Cardiac fibroblast (primary cell): ENCODE measurements around the gene GJB4.
"Not testable (repeated sequence)": the region's sequence is repeated elsewhere in the genome, so short reads cannot be mapped to it uniquely, and the experiment has no call there.

Experiments used
- DNase-seq, 2 donors: peaks; one replicate each; pipeline versions ENCODE4 v3.0.0 to v3.0.0-alpha.2; 2010; ENCODE audit warnings: low read depth in 2 of 2
- H3K4me3 ChIP-seq, 2 donors: replicated peaks in 1 of 2; 1 replicate in 1 of 2; 2 replicates in 1 of 2; pipeline ENCODE4 v1.5.1; 2011; ENCODE audit warnings: low read depth in 2 of 2, low read length in 2 of 2, mild to moderate bottlenecking in 2 of 2, moderate library complexity in 1 of 2
- CTCF ChIP-seq: IDR thresholded peaks from one replicate; pipeline ENCODE4 v1.5.1; 2011; ENCODE audit warnings: low read depth, mild to moderate bottlenecking, low read length, inconsistent platforms

The GJB4 gene

GRCh38 chr1:34715139-34715538, 44.4 kb upstream of the GJB4 start:
- H3K4me3 ChIP-seq: no peak overlapping the region
- no peak for TF ChIP-seq CTCF
- DNase-seq: no peak

DNA sequence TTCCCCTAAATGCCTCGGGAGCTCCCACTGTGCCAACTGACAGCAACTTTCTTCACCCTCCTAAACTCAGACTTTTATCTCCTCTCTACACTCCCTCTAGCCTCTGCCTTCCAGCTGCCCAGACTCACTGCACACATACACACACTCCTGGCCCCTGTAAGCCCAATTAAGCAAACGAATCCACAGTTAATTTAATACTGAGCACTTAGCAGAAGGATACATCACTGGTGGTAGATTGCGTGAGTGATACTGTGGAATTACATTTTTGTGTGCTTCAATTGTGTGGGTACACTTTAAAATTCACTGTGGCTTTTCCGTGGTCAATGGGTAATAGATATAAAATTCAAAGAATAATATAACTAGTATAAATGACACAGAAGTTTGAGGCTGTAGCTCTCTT, 38.3 kb upstream of the GJB4 start:
- no peak for DNase-seq
- no peak for TF ChIP-seq CTCF
- H3K4me3 ChIP-seq: no peak overlapping the region

DNA sequence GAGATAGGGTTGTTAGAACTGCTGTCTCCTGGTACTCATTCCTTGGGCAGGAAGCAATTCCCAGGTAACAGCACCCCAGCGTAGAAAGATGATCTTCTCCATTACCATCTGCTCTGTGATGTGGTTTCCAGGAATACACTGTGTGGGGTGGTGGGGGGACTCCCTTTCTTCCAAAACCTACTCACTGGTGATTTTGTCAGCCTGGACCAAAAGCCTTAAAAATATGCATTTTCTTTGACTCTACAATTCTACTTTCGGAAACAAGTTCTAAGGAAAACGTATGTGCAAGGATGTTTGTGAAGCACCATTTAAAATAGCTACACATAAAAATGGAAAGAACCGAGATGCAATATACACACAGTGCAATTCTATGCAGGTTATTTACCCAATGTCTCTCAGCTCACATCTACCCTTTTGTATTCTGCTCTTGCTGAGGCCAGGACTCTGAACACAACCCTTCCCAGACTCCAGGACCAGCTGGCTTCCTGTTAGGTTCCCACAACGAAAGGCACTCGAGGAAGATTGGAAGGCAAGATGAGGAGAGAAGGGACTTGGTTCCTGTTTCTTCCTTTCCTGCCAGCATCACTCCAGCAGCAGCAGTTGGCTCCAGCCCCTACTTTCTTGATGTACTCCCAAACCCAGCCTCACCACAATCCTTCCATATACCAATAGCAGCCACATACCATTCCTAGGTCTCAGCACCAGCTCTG, 37.7 kb upstream of the GJB4 start:
- H3K4me3 ChIP-seq: no peak overlapping the region
- DNase-seq: no peak
- no peak for TF ChIP-seq CTCF

DNA sequence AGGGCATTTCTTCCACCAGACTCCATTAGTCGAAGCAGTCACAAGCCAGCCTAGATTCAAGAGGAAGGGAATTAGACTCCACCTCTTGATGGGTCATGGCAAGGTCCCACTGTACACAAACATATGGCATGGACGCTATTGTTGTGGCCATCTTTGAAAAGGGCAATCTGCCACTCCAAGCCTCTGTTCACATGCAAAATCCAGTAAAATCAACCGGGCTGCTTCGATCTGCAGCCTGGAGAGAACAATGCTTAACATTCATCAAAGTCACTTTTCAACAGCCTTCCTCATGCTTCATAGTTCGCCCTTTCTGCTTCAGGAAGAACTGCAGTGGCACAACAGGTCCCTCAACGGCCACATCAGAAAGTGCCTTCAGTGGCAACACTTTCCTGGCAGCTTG, 32.7 kb upstream of the GJB4 start:
- H3K4me3 ChIP-seq: no peak overlapping the region
- no peak for DNase-seq
- TF ChIP-seq CTCF: no peak

GRCh38 chr1:34730485-34730884, 29.1 kb upstream of the GJB4 start:
- DNase-seq: no peak
- no peak overlapping the region for H3K4me3 ChIP-seq
- no peak for TF ChIP-seq CTCF

DNA sequence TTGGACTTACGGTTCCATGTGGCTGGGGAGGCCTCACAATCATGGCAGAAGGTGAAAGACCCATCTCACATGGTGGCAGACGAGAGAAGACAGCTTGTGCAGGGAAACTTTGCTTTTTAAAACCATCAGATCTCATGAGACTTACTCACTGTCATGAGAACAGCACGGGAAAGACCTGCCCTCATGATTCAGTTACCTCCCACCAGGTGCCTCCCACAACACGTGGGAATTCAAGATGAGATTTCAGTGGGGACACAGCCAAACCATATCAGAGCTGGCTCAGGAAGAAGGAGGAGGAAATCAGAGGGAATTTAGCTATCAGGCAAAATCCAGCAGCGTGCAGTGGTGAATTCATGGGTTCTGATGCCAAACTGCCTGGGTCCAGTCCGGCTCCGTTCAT, 26.7 kb upstream of the GJB4 start:
- DNase-seq, H3K4me3 ChIP-seq: not testable (repeated sequence)

GRCh38 chr1:34736692-34737091, 22.8 kb upstream of the GJB4 start:
- no peak for TF ChIP-seq CTCF
- H3K4me3 ChIP-seq: no peak overlapping the region
- DNase-seq: no peak

- H3K4me3 ChIP-seq, DNase-seq: not testable (repeated sequence)
Measured at GRCh38 chr1:34737236-34737635, 22.3 kb upstream of the GJB4 start.
